GM18870 (cell line): Measurements from ENCODE around the gene TMEM190.
"Not testable (repeated sequence)": the region's sequence is repeated elsewhere in the genome, so short reads cannot be mapped to it uniquely, and the experiment has no call there.

Source experiments
- ATAC-seq: cut with Tn5 transposase; IDR thresholded peaks from one replicate; pipeline ENCODE4 v1.9.1; 2021; ENCODE audit warnings: moderate library complexity; ENCODE audit not compliant: unreplicated experiment

The TMEM190 gene

DNA sequence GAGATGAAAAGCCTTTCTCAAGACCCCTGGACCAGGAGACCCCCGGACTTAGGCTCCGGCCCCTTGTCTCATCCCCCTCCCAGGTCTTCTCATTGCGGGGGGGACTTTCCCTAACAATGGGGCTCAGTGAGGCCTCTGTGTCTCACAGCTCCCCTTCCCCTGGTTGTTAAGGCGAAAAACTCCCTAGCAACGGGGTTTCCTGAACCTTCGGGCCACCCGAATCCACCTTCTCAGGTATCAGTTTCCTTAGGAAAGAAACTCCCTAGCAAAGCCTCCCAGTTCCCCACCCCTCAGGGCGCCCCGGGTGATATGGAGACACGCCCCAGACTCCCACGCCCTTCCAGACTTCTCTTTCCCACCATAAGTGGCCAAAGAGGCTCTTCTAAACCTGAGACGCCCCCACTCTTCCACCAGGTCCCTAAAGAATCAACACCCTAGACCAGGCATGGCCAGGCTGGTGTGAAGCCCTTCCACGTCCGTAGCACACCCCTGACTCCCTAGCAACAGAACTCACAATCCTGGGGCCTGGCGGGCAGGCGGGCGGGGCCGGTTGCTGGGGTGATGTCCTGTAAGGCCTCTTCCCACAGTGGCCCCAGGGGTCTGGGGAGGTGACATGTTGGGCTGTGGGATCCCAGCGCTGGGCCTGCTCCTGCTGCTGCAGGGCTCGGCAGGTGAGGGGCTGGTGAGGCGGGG is at the start of gene TMEM190:
TMEM190 (plus strand) TSS at position 586 of the 693 bp plus-strand sequence; CDS start at position 614, 28 bp downstream.
- no peak for ATAC-seq

DNA sequence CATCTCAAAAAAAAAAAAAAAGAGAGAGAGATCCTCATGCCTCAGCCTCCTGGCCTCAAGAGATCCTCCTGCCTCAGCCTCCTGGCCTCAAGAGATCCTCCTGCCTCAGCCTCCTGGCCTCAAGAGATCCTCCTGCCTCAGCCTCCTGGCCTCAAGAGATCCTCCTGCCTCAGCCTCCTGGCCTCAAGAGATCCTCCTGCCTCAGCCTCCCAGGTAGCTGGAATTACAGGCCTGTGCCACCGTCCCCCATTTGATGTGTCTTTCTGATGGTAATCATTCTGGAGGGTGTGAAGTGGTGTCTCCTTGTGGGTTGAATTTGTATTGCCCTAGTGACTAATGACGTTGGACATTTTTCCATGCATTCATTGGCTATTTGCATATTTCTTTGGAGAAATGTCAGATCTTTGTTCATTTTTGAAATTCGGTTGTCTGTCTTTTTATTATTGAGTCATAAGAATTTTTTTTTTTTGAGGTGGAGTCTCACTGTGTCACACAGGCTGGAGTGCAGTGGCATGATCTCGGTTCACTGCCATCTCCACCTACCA is 47.8 kb upstream of the TMEM190 start:
- ATAC-seq: not testable (repeated sequence)

DNA sequence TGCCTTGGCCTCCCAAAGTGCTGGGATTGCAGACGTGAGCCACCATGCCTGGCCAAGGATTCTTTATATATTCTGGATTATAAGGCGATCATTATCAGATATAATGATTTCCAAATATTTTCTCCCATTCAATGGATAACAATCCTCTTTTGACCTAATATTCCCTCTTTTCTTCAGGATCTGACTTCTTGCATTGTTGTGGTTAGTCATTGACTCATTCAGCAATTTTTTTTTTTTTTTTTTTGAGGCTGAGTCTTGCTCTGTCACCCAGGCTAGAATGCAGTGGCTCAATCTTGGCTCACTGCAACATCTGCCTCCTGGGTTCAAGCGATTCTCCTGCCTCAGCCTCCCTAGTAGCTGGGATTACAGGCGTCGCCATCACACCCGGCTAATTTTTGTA is 46.8 kb upstream of the TMEM190 start:
- not testable (repeated sequence) for ATAC-seq

DNA sequence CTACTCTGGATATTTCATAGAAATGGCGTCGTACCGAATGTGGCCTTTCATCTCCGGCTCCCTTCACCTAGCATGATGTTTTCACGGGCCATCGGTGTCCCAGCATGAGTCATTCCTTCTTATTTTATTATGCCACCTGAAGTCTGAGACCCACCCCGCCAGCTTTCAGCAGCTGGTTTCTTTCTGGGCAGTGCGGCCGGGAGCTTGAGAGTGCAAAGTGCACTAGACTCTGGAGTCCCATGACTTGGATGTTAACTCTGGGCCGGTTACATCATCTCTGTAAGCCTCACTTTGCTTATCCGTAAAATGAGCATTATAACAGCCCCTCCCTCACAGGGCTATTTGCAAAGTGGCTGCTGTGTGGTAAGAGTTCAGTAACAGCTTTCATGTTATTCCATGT is 42.8 kb upstream of the TMEM190 start:
- ATAC-seq: no peak

DNA sequence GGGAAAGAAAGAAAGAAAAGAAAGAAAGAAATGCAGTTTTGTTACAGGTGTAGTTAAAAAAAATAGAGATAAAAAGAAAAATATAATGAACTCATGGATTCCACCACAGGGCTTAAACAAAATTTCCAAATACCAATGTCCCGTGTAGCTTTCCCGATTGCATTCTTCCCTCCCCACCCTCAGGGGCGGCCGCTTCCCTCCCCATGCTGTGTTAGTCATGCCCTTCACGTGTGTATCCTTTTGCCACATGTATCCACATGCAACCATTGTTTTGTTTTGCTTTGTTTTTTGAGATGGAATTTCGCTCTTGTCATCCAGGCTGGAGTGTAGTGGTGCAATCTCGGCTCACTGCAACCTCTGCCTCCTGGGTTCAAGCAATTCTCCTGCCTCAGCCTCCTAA is 40.5 kb upstream of the TMEM190 start:
- no peak for ATAC-seq

DNA sequence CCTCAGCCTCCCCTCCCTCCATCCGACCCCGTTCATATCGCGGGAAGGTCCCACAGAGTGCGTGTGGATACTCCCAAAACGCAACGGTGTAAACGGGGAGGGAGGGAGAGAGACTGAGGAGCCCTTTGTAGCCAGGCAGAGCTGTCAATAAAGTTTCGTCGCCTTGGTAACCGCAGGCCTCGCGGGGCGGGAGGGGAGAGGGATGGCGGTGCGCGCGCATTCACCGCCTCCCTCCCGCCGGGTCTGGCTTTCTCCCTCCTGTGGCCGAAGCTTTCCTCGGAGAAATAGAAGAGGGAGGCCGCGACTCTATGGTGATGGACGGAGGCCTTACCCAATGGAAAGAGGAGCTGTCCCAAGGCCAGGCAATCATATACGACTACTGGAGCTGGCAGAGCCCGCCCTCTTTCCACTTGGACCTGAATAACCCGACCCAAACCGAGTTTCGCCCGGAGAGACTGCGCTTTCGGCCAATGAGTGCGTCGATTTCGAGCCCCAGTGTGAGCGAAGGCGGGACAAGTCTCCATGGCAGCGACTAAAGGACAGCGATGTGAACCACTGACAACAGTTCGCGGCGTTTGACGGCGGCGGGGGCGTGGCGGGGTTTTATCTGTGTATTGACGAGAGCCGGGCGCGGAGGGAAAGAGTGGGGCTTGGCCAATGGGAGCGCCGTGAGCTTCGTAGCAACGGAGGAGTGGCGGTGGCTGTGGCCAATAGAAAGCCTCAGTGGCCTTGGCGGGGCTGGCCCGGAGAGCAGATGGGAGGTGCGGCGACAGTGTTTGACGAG is 37.3 kb upstream of the TMEM190 start, which contains the start of gene KMT5C:
KMT5C (plus strand) TSS at position 772 of the 784 bp plus-strand sequence. CDS start 2,061 bp downstream, outside the sequence.
- peak; percentile 94 for ATAC-seq

DNA sequence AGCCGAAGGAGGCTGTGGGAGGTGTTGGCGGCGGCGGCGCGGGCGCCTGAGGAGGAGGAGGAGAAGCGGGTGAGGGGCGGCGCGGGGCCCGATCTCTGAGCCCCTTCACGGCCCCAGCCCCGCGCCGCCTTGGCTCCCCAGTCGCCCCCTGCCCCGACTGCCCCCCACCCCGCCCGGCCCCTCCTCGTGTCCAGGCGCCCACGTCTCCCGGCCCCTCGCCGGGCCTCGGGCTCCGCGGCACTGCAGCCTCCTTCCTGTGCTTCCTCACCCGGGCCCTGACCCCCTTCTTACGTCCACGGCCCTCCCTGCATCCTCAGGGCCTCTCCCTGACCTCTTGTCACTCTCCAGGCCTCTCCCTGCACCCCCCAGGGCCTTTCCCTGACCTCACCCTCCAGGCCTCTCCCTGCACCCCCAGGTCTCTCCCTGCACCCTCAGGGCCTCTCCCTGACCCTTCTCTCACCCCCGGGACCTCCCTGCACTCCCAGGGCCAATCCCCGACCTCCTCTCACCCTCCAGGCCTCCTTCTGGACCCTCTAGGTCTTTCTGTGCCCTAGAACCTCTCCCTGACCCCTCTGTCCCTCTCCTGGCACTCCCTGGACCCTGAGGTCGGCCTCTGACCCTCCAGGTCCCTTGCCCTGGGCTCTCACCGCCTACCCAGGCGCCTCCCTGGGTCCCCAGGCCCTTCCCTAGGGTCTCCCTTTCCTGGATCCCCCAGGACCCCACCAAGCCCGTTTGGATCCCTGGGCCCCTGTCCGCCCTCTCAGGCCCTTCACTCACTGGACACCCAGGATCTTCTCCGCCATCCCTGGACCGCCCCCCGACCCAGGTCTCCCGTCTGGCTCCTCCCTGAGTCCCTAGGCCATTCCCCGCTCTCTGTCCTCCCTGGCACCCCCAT is 36.5 kb upstream of the TMEM190 start:
- no peak for ATAC-seq

DNA sequence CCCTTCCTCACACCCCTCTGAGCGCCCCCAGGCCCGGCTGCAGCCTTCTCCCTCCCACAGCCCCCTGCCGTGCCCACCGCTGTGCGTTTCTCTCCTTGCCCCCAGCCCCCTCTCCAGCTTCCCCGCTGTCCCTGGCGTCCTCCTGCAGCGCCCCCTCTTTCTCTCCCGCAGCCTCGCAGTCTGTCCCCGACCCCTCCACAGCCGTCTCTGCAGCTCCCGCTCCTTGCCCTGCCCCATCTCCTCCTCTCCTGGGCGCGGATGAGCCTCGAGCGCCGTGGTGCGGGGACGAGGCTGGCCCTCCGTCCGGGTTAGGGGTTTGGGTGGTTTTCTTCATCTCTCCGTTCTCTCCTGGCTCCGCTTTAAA is 35.9 kb upstream of the TMEM190 start:
- no peak for ATAC-seq

DNA sequence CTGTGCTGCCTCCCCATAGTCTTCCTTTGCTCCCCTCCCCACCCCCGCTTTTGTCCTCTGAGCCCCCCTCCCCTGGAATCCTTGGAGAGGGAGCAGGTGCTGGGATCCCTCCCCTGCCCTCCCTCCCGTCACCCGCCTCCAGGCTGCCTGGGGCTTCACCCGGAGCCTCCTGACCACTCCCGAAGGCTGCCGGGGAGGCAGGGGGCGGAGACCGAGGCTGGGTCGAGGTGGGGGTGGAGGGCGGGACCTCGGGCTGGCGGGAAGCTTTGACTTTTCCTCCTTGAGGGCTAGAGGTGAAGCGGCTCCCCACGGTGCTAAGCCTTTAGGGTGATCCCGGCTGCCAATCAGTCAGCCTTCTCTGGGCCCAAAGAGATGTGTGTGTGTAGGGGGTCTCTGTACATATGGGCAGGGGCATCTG is 35.4 kb upstream of the TMEM190 start:
- ATAC-seq: no peak

DNA sequence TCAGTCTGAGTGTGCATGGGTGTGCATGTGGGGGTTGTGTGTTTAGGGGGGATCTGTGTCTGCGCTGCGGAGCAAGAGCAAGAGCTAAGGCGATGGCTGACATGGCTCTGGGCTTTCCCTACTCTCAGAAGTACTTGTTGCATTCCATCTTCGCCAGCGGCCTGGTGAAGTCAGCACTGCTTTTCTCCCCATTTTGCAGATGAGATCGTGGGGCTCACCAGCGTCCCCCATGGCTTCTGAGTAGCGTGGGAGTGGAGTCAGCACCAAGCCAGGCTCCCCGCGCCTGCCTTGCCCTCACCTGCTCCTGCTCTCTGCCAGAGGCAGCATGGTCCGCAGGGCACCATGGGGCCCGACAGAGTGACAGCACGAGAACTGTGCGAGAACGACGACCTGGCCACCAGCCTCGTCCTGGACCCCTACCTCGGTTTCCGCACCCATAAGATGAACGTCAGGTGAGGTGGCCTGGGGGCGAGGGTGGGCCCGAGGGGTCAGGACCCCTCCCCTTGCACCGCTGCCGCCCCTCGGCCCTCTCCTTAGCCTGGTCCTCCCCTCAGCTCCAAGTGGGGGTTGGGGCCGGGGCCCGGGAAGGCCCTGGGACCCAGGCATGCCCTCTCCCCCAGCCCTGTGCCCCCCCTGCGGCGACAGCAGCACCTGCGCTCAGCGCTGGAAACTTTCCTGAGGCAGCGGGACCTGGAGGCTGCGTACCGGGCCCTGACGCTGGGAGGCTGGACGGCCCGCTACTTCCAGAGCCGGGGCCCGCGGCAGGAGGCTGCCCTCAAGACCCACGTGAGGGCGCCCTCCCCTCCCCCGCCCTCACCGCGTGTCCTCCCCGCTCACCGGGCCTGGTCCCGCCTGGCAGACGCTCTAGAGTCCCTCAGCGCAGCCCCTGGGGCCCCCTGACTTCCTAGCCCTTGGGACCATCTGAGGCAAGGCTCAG is 34.8 kb upstream of the TMEM190 start:
- ATAC-seq: no peak

DNA sequence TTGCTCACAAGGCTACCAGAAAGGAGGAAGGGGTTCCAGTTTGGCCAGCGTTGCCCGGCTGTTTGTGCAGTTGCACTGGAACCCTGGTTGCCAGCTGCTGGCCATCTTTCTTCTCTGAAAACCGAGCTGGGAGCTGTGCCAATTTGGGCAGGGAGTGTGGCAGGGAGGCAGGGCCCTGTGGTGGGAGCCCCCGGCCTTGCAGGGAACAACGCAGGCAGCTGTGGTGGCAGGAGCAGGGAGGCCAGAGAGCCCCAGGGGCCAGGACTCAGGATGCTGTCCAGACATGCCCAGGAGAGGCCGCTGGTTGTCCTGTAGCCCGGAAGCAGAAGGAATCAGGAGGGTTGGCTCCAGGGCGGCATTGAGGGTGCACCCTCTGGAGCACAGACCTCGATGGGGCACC is 32.2 kb upstream of the TMEM190 start:
- ATAC-seq: no peak

DNA sequence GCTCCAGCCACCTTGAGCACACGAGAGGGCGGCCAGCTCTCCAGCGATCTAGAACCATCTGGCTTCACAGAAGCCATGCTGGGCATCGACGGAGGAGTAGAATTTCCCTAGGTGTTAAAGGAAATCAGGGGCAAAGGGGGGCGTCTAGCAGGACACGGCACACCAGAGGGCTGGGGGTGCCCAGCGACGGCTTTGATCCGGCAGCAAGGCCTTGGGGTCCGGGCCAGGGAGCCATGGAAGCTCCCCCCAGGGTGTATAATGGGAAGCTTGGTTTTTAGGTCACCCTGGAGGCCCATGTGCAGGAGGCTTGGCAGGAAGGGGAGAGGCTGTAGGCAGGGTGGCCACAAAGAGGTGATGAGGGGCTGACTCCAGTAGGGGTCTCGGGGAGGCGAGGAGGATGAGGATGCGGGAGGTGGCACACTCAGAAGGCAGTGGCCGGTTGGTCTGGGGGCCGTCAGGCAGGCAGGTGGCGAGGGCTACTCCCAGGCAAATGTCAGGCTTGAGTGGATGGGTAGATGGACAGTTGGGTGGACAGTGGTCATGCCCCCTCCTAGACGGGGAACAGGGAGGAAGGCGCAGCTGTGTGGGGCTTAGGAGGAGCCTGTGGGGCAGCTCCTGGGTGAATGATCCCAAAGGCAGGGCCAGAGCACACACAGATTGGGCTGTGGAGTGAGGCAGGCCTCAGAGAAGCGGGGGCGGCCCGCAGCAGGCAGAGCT is 31.4 kb upstream of the TMEM190 start:
- ATAC-seq: no peak

DNA sequence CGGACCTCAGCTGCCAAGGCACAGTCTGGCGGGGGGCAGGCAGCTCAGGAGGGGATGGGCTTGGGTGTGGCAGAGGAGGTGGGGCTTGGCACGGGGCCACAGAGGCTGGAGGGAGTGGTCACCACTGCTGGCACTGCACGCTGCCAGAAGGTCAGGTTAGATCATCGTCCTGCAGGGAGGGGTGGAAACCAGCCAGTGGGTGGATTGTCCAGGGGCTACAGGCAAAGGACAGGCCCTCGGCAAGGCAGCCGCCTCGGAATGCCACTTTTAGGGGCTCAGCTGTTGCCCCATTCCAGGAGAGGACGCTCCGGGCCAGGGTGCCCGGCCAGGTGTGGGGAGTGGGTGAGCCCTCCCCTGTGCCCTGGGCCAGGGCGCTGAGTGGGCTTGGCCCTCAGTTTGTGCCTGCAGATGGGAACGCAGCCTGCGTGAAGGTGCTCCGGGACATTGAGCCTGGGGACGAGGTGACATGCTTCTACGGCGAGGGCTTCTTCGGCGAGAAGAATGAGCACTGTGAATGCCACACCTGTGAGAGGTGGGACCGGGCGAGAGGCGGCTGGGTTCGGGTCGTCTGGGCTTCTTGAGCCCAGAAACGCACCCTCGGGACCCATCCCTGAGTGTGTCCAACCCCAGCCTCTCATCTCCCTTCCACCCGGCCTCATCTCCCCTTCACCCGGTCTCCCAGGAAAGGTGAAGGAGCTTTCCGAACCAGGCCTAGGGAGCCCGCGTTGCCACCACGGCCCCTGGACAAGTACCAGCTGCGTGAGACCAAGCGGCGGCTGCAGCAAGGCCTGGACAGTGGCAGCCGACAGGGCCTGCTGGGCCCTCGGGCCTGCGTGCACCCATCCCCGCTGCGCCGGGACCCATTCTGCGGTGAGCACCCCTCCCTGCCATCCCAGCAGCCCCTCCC is 30.6 kb upstream of the TMEM190 start:
- no peak for ATAC-seq

DNA sequence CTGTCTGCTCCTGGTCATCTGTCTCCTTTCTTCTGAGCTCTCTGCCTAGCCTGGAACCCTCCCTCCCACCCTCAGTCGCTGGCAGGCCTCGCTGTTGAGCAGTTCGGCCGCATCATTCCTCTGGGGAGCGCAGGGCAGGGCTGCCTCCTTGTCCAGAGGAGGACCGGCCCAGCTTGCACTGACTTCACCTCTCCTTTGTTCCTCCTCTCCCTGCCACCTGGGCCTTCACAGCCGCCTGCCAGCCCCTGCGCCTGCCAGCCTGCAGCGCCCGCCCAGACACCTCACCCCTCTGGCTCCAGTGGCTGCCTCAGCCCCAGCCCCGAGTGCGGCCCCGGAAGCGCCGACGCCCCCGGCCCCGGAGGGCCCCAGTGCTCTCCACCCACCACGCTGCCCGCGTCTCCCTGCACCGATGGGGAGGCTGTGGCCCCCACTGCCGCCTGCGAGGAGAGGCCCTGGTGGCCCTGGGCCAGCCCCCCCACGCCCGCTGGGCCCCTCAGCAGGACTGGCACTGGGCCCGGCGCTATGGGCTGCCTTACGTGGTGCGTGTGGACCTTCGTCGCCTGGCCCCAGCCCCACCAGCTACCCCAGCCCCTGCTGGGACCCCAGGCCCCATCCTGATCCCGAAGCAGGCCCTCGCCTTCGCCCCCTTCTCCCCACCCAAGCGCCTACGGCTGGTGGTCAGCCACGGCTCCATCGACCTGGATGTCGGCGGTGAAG is 29.7 kb upstream of the TMEM190 start:
- ATAC-seq: no peak

DNA sequence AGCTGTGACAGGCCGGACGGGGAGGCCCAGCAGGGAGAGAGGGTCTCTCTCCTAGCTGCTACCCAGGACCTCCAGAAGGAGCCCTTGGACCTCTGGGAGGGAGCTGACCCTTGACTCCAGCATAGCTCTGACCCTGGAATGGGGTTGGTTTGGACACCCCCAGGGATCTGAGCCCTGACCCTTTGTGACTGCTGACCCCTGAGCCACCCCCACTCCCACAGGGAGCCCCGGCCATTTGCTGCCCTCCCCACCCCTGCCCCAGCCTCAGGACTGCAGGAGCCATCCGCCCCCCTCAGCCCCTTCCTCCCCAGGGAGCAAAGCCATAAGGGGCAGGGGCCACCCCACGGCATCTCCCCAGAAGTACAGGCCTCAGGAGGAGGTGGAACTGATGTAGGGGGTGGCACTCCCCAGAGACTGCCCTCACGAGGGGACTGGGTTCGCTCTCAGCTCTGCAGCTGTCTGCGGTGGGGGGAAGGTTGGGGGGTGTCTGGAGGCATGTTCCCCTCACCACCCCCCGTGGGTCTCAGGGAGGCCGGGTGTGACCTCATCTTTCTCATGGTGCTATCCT is 29.1 kb upstream of the TMEM190 start:
- ATAC-seq: no peak

DNA sequence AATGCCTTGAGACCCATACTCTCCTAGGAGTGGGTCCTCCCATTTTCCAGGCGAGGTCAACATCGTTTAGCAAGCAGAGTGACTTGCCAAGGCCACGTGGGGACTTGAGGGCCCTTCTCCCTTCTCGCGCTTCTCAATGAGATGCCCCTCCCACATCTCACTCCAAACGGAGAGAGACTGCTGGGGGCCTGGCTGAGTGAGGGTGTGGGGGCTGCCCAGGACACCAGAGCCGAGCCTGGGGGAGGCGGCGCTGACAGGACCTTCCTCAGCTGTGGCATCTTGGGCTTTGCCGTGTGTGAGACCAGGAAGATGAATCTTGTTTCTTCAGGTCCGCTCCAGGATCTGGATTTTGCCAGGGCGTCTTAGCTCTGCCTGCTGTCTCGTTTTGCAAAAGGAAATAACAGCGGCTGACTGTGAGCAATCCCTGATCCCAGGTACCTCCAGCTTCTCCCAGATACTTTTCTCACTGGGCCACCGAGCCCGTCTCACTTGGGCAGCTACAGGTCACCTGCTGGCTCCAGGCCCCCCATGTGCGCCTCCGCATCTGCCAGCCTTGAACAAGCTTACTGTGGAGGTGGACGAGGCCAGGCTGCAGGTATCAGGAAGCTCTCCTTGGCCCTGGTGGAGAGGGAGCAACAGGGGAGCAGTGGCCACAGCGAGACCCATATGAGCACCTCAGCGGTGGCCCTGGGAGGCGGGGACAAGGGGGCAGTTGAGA is 28.1 kb upstream of the TMEM190 start:
- ATAC-seq: no peak
